OCI-LY3 (cell line): Measurements from ENCODE around the gene SIVA1.

Experiments used
- EZH2phosphoT487 ChIP-seq: fragments of 200-600 bp; shearing (Covaris generic); IDR thresholded peaks from 2 replicates; pipeline ENCODE4 v1.6.1; 2018; ENCODE audit warnings: antibody characterized with exemption, mixed run types, low read depth
- TF ChIP-seq, protein P1 (sequence below): fragments of 200-600, 300-600 bp; sonication (generic); IDR thresholded peaks from 2 replicates; pipeline ENCODE4 v1.5.1; 2014; ENCODE audit warnings: antibody characterized with exemption, low read length, low read depth

DNA sequence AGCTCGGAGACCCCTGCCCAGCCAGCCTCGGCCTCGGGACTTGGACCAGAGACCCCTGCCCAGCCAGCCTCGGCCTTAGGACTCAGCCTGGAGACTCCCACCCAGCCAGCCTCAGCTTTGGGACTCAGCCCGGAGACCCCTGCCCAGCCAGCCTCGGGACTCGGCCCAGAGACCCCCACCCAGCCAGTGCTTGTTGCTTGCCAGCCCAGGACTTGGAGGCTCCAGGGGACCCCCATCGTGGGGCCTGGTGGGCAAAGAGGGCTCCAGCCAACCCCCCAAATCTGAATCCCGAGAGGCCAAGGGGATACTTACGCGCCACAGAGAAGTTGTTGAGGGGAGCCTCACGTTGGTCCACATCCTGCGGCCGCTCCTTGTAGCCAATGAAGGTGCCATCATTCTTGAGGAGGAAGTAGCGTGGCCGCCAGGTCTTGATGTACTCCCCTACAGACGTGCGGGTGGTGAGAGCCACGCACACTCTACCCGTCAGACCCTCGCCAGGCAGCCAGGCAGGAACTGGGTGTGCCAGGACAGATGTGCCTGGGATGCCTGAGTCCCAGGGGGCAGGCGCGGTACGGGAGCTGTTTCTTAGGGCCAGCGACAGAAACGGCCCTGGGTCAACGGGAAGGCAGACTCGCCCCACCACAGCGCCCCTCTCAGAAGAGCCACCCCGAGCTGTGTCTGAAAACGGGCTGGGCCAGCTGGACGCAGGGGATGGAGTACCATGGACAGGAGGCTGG, 27.0 kb downstream of the SIVA1 start:
- TF ChIP-seq, protein P1, sequence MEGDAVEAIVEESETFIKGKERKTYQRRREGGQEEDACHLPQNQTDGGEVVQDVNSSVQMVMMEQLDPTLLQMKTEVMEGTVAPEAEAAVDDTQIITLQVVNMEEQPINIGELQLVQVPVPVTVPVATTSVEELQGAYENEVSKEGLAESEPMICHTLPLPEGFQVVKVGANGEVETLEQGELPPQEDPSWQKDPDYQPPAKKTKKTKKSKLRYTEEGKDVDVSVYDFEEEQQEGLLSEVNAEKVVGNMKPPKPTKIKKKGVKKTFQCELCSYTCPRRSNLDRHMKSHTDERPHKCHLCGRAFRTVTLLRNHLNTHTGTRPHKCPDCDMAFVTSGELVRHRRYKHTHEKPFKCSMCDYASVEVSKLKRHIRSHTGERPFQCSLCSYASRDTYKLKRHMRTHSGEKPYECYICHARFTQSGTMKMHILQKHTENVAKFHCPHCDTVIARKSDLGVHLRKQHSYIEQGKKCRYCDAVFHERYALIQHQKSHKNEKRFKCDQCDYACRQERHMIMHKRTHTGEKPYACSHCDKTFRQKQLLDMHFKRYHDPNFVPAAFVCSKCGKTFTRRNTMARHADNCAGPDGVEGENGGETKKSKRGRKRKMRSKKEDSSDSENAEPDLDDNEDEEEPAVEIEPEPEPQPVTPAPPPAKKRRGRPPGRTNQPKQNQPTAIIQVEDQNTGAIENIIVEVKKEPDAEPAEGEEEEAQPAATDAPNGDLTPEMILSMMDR = no peak
- TF ChIP-seq EZH2phosphoT487 = no peak
